DMS153 (cell line): ENCODE results near the gene CENPB.
"Not testable (repeated sequence)": the region's sequence is repeated elsewhere in the genome, so short reads cannot be mapped to it uniquely, and the experiment has no call there.

Experiments
- DNase-seq: peaks from one replicate; lab custom pipeline; 2025; lab: John Stamatoyannopoulos, UW

The CENPB gene

GRCh38 chr20:3786665-3787323, at the start of gene CENPB:
TSS of gene CENPB (minus strand) at chr20:3786740. CDS start at chr20:3786483, 257 bp downstream.
- peak; percentile 75 for DNase-seq

- no peak for DNase-seq
Observed at GRCh38 chr20:3836132-3836531, 49.6 kb upstream of the CENPB start.

GRCh38 chr20:3829891-3830290, 43.4 kb upstream of the CENPB start:
- not testable (repeated sequence) for DNase-seq

GRCh38 chr20:3828798-3829197, 42.3 kb upstream of the CENPB start:
- DNase-seq: no peak

- DNase-seq: no peak
Observed at GRCh38 chr20:3826420-3826819, 39.9 kb upstream of the CENPB start.

- no peak for DNase-seq
Observed at GRCh38 chr20:3825526-3825925, 39.0 kb upstream of the CENPB start.

- no peak for DNase-seq
Observed at GRCh38 chr20:3823881-3824280, 37.3 kb upstream of the CENPB start.

GRCh38 chr20:3821996-3822395, 35.5 kb upstream of the CENPB start:
- DNase-seq: no peak

GRCh38 chr20:3820901-3821727, 34.6 kb upstream of the CENPB start:
- no peak for DNase-seq

- peak; percentile 92 for DNase-seq
Observed at GRCh38 chr20:3820048-3820900, 33.7 kb upstream of the CENPB start, which contains the start of gene AP5S1. TSS of gene AP5S1 (plus strand) at chr20:3820547. CDS start at chr20:3822118, 1,571 bp downstream.

- DNase-seq: no peak
Observed at GRCh38 chr20:3819411-3820047, 33.0 kb upstream of the CENPB start.

- peak; percentile 58 for DNase-seq
Observed at GRCh38 chr20:3818155-3819151, 31.9 kb upstream of the CENPB start.

- DNase-seq: no peak
Observed at GRCh38 chr20:3815703-3816315, 29.3 kb upstream of the CENPB start.

- no peak for DNase-seq
Observed at GRCh38 chr20:3814928-3815495, 28.5 kb upstream of the CENPB start.

- no peak for DNase-seq
Observed at GRCh38 chr20:3813848-3814581, 27.5 kb upstream of the CENPB start.

GRCh38 chr20:3812975-3813847, 26.7 kb upstream of the CENPB start:
- DNase-seq: no peak

- no peak for DNase-seq
Observed at GRCh38 chr20:3812259-3812681, 25.7 kb upstream of the CENPB start.
